Activated T-cell treated with anti-CD3 and anti-CD28 coated beads for 1 hour (primary cell): ENCODE data around the gene PPM1E.
"Not testable (repeated sequence)": the region's sequence is repeated elsewhere in the genome, so short reads cannot be mapped to it uniquely, and the experiment has no call there.

ENCODE experiments used
- DNase-seq: peaks from one replicate; pipeline ENCODE4 v3.0.0-alpha.2; 2020; ENCODE audit warnings: low read depth

The PPM1E gene

DNA sequence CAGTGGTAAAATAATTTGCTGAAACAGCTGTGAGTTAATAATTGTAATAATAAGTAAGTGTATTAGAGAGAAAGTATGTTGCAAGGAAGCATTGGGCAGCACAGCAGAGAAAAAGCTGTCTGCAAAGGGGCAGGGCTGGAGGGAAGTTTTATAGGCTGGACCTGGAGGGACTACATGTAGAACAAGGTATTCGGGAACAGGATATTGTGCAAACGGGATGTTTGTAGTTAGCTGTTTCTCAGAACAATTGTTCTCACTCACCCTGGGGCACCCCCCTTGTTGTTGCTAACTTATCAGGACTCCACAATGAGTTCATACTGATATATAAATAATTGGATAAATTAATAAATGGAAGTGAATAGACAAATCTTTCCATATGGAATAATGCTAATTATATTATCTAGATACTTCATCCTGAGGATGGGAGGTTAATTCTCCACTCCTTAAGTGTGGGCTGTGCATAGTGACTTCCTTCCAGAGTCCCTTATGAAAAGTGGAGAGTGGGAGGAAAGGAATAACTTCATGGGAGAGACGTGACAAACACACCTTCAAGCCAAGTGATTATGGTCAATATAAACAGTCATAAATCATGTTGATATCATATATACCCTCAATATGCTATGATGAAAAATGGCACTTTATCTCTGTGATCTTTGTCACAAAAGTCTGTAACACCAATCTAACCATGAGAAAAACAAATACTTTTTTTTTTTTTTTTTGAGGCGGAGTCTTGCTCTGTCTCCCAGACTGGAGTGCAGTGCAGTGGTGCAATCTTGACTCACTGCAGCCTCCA lies 85.4 kb downstream of the PPM1E start:
- no peak for DNase-seq

DNA sequence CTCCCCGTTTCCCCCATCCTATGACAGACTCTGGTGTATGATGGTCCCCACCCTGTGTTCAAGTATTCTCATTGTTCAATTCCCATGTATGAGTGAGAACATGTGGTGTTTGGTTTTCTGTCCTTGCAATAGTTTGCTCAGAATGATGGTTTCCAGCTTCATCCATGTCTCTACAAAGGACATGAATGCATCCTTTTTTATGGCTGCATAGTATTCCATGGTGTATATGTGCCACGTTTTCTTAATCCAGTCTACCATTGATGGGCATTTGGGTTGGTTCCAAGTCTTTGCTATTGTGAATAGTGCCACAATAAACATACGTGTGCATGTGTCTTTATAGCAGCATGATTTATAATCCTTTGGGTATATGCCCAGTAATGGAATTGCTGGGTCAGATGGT lies 90.8 kb downstream of the PPM1E start:
- DNase-seq, result not testable (repeated sequence)

DNA sequence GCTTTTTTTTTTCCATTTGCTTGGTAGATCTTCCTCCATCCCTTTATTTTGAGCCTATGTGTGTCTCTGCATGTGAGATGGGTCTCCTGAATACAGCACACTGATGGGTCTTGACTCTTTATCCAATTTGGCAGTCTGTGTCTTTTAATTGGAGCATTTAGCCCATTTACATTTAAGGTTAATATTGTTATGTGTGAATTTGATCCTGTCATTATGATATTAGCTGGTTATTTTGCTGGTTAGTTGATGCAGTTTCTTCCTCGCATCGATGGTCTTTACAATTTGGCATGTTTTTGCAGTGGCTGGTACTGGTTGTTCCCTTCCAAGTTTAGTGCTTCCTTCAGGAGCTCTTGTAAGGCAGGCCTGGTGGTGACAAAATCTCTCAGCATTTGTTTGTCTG lies 94.5 kb downstream of the PPM1E start:
- not testable (repeated sequence) for DNase-seq

GRCh38 chr17:58865301-58865700 lies 109.6 kb downstream of the PPM1E start:
- DNase-seq, result no peak

- DNase-seq, result no peak
Measured at GRCh38 chr17:58870747-58871146, 115.1 kb downstream of the PPM1E start.

DNA sequence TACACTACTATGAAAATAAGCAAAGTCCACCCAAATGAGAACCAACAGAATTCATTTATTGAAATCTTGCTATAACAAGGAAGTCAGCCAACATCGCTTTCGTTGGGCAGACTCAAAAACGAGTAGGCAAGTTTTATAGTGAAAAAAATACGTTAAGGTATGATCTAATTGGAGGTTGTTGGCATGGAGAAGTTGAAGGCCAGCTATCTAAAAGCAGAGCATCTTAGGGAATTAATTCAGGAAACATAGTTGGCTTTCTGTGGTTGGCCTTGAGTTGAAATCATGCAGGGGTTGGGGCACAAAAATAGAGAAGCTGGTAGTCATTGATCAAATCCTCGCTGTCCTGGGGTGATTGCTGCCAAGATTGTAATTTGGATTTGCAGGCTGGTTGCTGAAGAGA lies 118.3 kb downstream of the PPM1E start:
- no peak for DNase-seq

- DNase-seq, result no peak
Measured at GRCh38 chr17:58875261-58875660, 119.6 kb downstream of the PPM1E start.

DNA sequence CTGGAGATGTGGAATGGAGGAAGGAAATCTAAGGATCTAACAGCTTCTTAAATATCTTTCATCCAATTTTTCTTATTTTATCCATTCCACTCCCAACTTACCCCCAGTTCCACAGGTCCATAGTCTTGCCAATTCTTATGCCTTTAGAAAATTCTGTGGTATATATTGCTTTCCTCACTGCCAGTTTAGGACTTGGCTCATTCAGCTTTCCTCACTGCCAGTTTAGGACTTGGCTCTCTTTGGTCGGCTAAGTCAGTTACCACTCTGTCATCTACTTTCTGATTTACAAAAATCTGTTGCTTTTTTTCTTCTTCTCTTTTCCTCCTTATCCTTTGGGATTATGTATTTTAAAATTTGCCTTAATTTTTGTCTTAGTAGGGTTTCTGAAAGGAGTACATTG lies 128.5 kb downstream of the PPM1E start:
- no peak for DNase-seq

DNA sequence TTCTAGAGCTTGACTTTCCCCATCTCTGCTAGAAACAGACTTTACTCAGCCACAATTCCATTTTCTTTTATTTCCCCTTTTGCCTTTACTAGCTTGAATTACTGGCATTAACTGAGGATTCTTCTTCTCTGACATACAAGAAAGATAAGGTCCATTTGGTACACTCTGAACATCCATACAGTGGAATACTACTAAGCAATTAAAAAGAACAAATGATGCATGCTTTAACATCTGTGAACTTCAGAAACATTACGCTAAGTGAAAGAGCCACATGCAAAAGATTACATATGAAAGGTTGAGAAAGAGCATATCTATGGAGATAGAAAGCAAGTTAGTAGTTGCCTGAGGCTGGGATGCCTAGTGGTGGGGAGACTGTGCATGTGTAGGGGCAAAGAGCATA lies 130.9 kb downstream of the PPM1E start:
- no peak for DNase-seq

DNA sequence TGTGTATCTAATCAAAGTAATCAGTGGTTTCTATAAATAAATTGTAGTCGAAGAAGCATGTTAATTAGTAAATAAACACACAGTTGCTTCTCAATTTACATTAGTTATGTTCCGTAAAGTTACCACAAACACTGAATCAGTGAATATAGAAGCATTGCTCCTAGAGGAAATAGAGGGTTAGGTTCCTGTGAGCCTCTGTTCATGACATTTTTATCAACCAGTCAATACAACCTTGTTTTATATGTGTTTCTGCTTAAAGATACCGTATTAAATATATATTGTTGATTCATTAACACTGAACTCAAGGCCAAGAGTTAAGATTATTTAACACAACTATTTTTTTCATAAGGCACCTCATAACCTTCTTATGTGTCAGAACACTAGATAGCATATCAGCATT lies 134.3 kb downstream of the PPM1E start:
- no peak for DNase-seq

DNA sequence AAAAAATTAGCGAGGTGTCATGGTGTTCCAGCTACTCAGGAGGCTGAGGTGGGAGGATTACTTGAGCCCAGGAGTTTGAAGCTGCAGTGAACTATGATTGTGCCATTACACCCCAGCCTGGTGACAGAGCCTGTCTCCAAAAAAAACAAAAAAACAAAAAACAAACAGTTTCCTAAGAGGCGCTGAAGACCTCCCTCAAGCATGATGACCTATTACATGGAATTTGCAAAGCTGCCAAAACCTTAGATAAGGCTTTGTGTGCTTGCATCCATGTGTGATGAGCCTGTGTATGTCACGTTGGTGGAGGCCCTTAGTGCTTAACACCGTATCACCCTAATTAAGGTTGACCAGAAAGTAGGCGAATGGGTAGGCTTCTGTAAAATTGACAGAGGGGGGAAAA lies 143.5 kb downstream of the PPM1E start:
- DNase-seq, result no peak

DNA sequence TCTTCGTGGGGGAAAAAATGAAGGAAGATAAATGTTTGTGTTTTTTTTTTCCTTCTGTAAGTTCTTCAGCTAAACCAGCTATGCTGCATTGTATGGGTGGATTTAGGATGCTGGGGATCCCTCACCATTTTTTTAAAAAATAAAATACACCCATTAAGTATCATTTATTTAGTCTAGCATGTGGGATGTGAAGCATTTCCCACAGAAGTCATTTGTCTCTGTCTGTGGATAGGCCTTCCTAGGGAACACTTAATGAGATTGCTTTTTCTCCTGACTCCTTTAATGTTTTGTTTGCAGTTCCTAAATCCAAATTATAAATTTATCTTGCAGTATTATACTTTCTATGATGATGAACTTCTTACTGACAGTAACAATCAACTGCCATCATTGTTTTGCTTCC lies 146.7 kb downstream of the PPM1E start:
- DNase-seq, result no peak

DNA sequence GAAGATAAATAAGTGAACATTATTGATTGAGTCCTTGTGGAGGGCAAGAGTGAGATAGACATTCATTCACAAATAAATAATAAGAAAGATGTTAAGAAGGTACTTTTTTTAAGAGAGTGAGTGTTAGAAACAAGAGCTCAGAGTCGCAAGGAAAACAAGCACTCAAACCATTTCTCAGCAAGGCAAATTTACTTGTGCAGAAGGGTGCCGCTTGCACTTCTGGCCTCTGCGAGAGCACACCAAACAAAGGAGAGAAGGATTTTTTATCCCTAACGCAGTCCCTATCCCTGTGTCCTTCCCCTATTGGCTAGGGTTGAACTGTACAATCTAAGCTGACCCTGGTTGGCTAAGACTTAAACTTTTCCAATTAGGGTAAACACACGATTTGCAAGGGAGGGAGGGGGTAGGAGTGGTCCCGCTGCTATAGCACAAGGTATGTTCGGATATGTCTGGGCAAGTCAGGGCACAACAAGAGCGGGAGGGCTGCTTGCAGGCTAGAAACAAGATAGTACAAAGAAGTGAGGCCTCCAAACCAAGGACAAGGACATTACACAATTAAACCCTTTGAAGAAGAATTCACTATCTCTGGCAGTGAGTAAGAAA lies 156.2 kb downstream of the PPM1E start:
- no peak for DNase-seq

DNA sequence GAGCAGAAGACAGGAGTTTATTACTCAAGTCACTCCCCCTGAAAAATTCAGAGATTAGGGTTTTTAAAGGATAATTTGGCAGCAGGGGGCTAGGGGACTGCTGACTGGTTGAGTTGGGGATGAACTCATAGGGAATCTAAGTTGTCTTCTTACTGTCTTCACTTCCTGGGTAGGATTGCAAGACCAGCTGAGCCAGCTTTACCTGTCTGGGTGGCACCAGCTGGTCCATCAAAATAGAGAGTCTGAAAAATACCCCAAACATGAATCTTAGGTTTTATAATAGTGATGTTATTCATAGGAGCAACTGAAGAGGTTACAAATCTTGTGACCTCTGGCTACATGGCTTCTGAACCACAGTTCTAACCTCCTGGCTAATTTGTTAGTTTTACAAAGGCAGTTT lies 157.9 kb downstream of the PPM1E start:
- no peak for DNase-seq

DNA sequence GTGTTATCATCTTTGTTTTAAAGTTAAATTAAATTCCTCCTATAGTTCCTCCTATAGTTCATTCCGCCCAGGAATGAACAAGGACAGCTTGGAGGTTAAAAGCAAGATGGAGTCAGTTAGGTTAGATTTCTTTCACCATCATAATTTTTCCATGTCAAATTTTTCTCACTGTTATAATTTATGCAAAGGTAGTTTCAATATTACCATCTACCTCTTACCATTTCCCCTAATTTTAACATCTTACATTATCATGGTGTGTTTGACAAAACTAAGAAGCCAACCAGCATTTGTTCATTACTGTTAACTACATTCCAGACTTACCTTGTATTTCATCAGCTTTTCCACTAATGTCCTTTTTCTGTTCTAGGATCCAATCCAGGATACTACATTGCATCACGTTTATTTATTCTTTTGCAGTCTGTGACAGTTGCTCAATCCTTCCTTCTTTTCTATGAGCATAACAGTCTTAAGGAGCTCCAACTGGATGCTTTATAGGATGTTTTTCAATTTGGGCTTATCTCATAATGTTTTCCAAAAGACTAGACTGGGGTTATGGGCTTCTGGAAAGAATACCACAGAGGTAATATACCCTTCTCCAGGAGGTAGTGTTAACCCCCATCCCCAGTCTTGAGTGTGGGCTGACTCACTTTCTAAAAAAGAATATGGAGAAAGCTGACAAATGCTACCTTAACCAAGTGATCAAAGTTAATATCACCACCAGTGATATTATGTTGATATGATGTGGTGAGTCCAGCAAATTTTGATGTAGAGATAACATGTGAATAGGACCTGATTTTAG lies 158.5 kb downstream of the PPM1E start:
- DNase-seq, result no peak

- DNase-seq, result no peak
Measured at GRCh38 chr17:58917228-58917627, 161.6 kb downstream of the PPM1E start.

DNA sequence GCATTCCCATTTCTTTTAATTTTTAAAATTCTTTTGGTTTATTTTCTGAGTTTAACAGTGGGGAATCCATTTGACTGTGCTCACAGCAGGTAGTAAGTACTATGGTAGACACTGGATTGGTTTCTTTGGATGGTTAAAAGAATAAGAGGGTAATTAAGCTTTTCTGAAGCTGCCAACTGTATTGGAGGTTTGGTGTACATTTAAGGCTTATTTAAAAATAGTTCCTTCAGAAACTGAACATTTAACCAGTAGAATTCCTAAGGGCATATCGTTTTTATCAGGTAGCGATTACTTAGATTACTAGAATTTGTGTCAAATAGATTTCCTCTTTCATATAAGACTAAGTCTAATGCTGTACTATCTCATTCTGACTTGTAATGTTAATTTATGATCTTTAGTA lies 162.4 kb downstream of the PPM1E start:
- no peak for DNase-seq

DNA sequence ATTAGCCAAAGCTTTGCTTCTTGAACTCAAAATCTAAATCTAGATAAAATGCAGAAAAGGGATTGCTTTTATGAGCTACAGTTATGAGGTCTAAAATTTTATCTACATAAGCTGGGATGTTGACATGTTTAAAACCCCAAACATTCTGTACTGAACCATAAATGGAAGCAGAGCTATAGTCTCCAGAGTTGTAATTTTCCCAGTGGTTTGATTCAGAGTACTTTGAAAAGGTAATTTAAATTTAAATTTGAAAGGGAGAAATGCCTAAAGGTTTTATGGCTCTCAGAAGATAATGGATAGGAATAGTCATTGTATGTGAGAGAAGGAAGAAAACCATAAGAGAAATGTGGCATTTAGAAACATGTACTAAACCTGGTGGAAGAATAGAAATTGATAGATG lies 163.2 kb downstream of the PPM1E start:
- no peak for DNase-seq

DNA sequence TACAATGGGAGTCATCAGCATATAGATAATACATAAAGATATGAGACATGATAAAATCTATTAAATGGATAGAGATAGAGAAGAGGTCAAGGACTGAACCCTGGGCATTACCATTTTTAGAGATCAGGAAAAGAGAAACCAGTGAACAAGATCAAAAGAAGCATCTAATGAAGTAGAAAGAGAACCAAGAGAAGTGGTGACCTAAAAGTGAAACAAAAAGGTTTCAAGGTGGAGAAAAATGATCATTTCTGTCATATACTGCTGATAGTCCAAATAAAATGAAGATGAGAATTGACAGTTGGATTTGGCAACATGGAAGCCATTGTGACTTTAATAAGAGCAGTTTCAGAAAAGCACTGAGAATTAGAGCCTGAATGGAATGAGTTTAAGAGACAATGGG lies 165.1 kb downstream of the PPM1E start:
- no peak for DNase-seq

GRCh38 chr17:58932956-58933355 lies 177.3 kb downstream of the PPM1E start:
- no peak for DNase-seq

GRCh38 chr17:58936295-58936694 lies 180.6 kb downstream of the PPM1E start:
- DNase-seq, result no peak

DNA sequence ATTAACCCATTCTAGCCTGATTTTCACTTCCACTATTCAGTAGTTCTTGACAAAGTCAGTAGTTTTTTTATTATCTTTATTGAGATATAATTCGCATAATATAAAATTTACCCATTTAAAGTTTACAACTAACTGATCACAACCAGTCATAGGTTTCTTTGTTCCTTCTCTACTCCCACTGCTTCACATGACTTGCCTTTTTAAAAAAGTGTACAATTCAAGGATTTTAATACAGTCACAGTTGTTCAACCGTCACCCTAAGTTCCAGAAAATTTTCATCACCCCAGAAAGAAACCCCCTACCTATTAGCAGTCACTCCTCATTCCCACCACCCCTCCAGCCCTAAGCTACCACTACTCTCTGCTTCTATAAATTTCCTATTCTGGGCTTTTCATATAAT lies 188.5 kb downstream of the PPM1E start:
- no peak for DNase-seq

DNA sequence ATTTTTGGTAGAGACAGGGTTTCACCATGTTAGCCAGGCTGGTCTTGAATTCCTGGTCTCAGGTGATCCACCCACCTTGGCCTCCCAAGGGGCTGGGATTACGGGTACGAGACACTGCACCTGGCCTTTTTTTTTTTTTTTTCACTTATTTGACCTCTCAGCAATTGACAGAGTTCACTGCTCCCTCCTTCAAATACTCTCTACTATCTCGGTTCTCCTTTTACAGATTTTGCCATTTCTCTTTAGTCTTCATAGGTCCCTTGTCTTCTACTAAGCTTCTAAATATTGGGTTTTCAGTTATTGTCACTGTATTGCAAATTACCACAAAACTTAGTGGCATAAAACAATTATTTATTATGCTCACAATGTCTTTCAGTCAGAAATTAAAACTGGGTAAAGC lies 191.8 kb downstream of the PPM1E start:
- DNase-seq, result no peak
